ENCODE measurements around the gene SAMD11.

The SAMD11 gene

GRCh38 chr1:932776-933602 lies 9.3 kb downstream of the SAMD11 start:
- DNase-seq, result no peak

- no peak for DNase-seq
These were observed 9.8 kb downstream of the SAMD11 start for GRCh38 chr1:933603-933940.

- no peak for DNase-seq
These were observed 11.4 kb downstream of the SAMD11 start for GRCh38 chr1:934991-935750.

DNA sequence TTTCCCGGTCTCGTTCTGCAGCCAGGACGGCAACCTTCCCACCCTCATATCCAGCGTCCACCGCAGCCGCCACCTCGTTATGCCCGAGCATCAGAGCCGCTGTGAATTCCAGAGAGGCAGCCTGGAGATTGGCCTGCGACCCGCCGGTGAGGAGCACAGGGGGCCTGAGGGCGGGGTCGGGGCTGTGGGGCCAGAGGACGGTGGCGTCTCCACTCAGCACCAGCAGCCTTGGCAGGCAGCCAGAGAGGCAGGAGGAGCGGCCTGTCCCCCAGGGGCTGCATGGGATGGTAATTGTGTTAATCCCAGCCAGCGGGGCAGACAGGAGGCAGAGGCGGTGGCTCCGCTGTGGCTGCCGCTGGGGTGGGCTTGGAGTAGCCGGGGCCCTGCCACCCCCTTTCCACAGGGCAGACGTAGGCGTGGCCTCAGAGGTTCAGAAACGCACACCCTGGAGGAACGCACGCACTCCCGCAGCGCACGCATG lies 12.1 kb downstream of the SAMD11 start:
- DNase-seq, result no peak

GRCh38 chr1:936348-937264 lies 12.9 kb downstream of the SAMD11 start:
- no peak for DNase-seq

- no peak for DNase-seq
These were observed 13.8 kb downstream of the SAMD11 start for GRCh38 chr1:937521-937920.

DNA sequence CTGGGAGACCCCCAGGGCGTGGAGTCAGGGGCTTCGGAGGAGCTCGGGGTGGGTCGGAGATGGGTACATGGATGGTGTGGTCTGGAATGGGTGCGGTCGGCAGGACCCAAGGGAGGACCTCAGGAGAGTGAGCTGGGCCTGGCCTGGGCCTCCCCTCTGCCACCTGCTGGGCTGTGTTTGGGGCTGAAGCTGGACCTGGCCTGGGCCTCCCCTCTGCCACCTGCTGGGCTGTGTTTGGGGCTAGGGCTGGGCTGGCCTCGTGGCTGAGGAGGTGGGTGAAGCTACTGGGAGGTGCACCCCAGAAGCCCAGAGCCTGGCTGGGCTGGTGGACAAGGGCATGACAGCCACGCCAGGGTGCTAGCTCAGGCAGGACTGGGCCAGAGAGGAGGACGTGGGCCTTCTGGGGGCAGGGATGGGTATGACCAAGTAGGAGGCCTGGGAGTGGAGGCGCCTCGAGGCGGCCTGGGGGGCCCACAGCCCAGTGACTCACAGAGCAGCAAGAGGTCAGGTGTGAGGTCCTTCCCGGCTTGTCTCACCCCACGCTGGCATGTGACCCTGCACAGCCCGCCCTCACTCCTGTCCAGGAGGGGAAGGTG lies 14.5 kb downstream of the SAMD11 start:
- no peak for DNase-seq

DNA sequence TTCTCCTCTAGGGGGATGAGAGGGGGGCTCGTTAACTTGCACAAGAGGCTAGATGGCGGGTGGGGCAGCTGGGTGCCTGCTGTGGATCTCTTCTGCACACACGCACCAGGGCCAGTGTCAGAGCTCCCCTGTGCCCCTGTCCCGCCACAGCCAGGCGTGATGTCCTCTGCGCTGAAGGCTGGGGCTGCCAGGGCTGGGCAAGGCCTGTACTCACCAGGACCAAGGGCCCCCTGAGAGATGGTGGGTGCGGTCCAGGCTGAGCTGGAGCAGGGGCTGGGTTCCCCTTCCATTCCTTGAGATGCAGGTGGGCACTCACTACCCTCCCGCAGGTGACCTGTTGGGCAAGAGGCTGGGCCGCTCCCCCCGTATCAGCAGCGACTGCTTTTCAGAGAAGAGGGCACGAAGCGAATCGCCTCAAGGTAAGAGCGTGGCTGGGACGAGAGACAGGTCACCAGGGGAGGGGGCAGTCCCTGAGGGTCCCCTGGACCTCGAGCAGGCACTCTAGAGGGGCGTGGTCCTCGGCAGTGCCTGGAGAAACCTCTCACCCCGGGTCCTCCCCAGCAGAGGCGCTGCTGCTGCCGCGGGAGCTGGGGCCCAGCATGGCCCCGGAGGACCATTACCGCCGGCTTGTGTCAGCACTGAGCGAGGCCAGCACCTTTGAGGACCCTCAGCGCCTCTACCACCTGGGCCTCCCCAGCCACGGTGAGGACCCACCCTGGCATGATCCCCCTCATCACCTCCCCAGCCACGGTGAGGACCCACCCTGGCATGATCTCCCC lies 15.2 kb downstream of the SAMD11 start:
- DNase-seq, result no peak

DNA sequence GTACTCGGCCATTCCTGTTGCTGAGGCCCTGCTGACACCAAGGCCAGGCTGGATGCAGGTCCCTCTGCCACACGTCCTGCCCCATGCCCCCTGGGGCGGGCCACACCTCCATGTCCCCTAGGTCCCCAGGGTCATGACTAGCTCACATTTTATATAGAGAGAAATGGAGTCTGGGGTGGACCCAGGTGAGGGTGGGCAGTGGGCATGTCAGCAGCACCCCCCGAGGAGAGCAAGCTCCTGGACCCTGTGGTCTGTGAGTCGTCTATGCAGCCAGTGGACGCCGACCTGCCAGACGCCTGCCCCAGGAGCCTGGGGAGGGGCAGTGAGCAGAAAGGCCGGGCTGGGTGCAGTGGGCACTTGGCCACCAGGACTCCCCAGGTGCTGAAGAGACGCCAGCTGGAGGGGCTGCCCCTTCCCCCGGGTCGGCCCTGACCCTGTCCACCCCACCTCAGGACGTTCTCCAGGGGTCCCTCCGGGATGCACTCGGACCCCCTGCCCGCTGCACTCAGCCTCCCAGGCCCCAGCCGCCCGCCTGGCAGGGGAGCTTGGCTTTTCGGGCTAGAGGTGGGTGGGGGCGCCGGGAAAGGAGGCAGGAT lies 15.9 kb downstream of the SAMD11 start:
- no peak for DNase-seq

GRCh38 chr1:940107-941014 lies 16.6 kb downstream of the SAMD11 start:
- DNase-seq, result no peak

GRCh38 chr1:941015-941587 lies 17.4 kb downstream of the SAMD11 start:
- no peak for DNase-seq

DNA sequence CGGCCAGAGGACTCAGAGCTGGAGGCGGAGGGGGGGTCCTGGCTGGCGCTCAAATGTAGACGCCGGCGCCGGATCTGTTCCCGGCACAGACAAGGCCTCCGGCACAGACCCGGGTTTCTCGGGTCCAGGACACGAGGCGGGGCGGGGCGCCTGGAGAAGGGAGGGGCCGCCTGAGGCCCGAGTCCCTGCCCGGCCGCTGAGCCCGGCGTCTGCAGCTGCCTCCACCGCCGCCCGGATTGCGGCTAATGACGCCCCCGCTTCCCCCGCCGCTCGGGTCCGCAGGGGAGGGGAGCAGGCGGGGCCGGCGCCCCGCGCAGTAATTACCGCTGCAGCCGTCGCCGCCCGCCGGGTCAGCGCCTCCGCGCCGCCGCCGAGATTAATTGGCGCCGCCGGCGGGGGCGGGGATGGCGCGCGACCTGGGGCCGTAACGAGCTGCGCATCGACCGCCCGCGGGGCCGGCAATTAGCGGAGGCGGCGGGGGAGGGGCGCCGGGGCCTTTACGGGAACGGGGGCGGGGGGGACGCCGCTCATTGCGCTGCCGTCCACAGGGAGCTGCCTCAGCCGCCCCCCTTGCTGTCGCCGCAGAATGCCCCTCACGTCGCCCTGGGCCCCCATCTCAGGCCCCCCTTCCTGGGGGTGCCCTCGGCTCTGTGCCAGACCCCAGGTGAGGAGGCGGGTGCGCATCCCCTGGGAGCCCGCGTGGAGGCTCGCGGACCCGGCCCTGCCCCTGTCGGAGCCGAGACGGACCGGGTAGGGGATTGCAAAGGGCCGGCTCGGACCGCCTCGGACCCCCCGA lies 18.1 kb downstream of the SAMD11 start:
- DNase-seq, result no peak

- DNase-seq, result no peak
These were observed 18.7 kb downstream of the SAMD11 start for GRCh38 chr1:942411-942821.

- DNase-seq, result no peak
These were observed 19.3 kb downstream of the SAMD11 start for GRCh38 chr1:942864-943533.

GRCh38 chr1:943545-944340 lies 20.0 kb downstream of the SAMD11 start:
- DNase-seq, result no peak

- DNase-seq, result no peak
These were observed 20.9 kb downstream of the SAMD11 start for GRCh38 chr1:944341-945325.

All from NCI-H2107 (cell line).